H1 (cell line): ENCODE results near the gene ACTG1. TPM values are rescaled to one million over a fixed set of nuclear protein-coding genes. Genes with fewer than 3 reads are reported as not detected.
A peak's percentile ranks its signal among the peaks of the same experiment; 100 is the strongest.

ENCODE experiments used
- CTCF ChIA-PET: fragments of 300-600 bp; sonication (Branson Sonifier 250); formaldehyde crosslinking; loops from one replicate; lab custom pipeline; 2021; ENCODE audit not compliant: partially characterized antibody; lab: Charles Lee
- POLR2A ChIA-PET: fragments of 300-600 bp; sonication (Branson Sonifier 250); formaldehyde crosslinking; loops from one replicate; lab custom pipeline; 2021; ENCODE audit warnings: inconsistent platforms; ENCODE audit not compliant: partially characterized antibody; lab: Charles Lee
- DNase-seq, 2 experiments: peaks; one replicate each; pipeline versions ENCODE4 v3.0.0 to v3.0.0-alpha.2; 2010 to 2022; ENCODE audit warnings: low spot score in 2 of 2, low read depth in 1 of 2, mixed read lengths in 1 of 2
- FAIRE-seq: peaks from 2 replicates; lab custom pipeline; 2011; peaks lifted over from hg19 to GRCh38; lab: Jason Lieb, UNC
- H2AFZ ChIP-seq: 2 replicates; pipeline ENCODE4 v1.8.1; 2012; ENCODE audit warnings: low read length, inconsistent platforms
- H2AK5ac ChIP-seq: 2 replicates; pipeline ENCODE4 v1.6.1; 2013; ENCODE audit warnings: low read depth, low read length
- H2BK120ac ChIP-seq: replicated peaks from 2 replicates; pipeline ENCODE3; 2013; ENCODE audit warnings: low read depth, low read length, inconsistent platforms
- H2BK12ac ChIP-seq: 2 replicates; pipeline ENCODE4 v1.6.1; 2013; ENCODE audit warnings: low read depth, low read length
- H2BK15ac ChIP-seq: 2 replicates; pipeline ENCODE4 v1.6.1; 2013; ENCODE audit warnings: low read length
- H2BK20ac ChIP-seq: 2 replicates; pipeline ENCODE4 v1.6.1; 2013; ENCODE audit warnings: low read length
- H2BK5ac ChIP-seq: 2 replicates; pipeline ENCODE4 v1.6.1; 2013; ENCODE audit warnings: low read depth, low read length
- H3K14ac ChIP-seq: 2 replicates; pipeline ENCODE4 v1.6.1; 2013; ENCODE audit warnings: inconsistent platforms; ENCODE audit not compliant: insufficient read length
- H3K18ac ChIP-seq: 2 replicates; pipeline ENCODE4 v1.6.1; 2013; ENCODE audit warnings: low read length; ENCODE audit errors: extremely low read depth
- H3K23ac ChIP-seq: 2 replicates; pipeline ENCODE4 v1.6.1; 2013; ENCODE audit warnings: inconsistent platforms; ENCODE audit not compliant: insufficient read length
- H3K23me2 ChIP-seq: 2 replicates; pipeline ENCODE4 v1.6.1; 2013; ENCODE audit warnings: low read depth, low read length
- H3K27ac ChIP-seq: 2 replicates; pipeline ENCODE4 v1.6.1; 2011; ENCODE audit warnings: low read depth, low read length, inconsistent platforms
- H3K27me3 ChIP-seq, 4 experiments: replicated peaks in 1 of 4; 1 replicate in 1 of 4; 2 replicates in 3 of 4; pipeline versions ENCODE4 v1.6.1 to v1.8.1; 2011 to 2013; ENCODE audit warnings: low read length in 3 of 4, mild to moderate bottlenecking in 3 of 4, inconsistent platforms in 2 of 4, mixed read lengths in 2 of 4, moderate library complexity in 1 of 4; ENCODE audit not compliant: control insufficient read depth in 3 of 4, insufficient read depth in 3 of 4; ENCODE audit errors: extremely low read depth in 1 of 4
- H3K36me3 ChIP-seq, 4 experiments: 2 replicates each; pipeline versions ENCODE4 v1.6.1 to v1.8.1; 2011 to 2013; ENCODE audit warnings: mild to moderate bottlenecking in 4 of 4, low read length in 3 of 4, moderate library complexity in 2 of 4, control low read depth in 1 of 4, inconsistent platforms in 1 of 4; ENCODE audit not compliant: insufficient read depth in 4 of 4, control insufficient read depth in 2 of 4
- H3K4ac ChIP-seq: replicated peaks from 2 replicates; pipeline ENCODE3; 2013; ENCODE audit warnings: low read length, low read depth, mixed read lengths, inconsistent platforms; ENCODE audit not compliant: insufficient read length
- H3K4me1 ChIP-seq, 4 experiments: replicated peaks in 1 of 4; 1 replicate in 1 of 4; 2 replicates in 3 of 4; pipeline versions ENCODE4 v1.6.1 to v1.8.1; 2011 to 2013; ENCODE audit warnings: low read length in 3 of 4, inconsistent platforms in 2 of 4, mixed read lengths in 1 of 4; ENCODE audit not compliant: insufficient read depth in 4 of 4, control insufficient read depth in 3 of 4
- H3K4me2 ChIP-seq, 2 experiments: 2 replicates each; pipeline versions ENCODE4 v1.6.1 to v1.8.1; 2011 to 2013; ENCODE audit warnings: low read depth in 2 of 2, low read length in 2 of 2, control low read depth in 1 of 2, inconsistent platforms in 1 of 2, mild to moderate bottlenecking in 1 of 2; ENCODE audit not compliant: insufficient read depth in 1 of 2
- H3K4me3 ChIP-seq, 4 experiments: fragments of 200-600, 300-600 bp in 1 of 4; sonication (generic), shearing (Covaris generic), sonication (Bioruptor Twin) in 1 of 4; 2 replicates each; pipeline versions ENCODE4 v1.5.1 to v1.8.1; 2011 to 2016; ENCODE audit warnings: low read length in 4 of 4, low read depth in 3 of 4, control low read depth in 2 of 4, inconsistent platforms in 2 of 4, mild to moderate bottlenecking in 2 of 4, mixed read lengths in 1 of 4, moderate library complexity in 1 of 4; ENCODE audit not compliant: insufficient read depth in 2 of 4; ENCODE audit errors: extremely low read depth in 1 of 4
- H3K56ac ChIP-seq: replicated peaks from 2 replicates; pipeline ENCODE3; 2013; ENCODE audit warnings: low read depth, mild to moderate bottlenecking, mixed read lengths, low read length, inconsistent platforms; ENCODE audit not compliant: insufficient read length
- H3K79me1 ChIP-seq: 2 replicates; pipeline ENCODE4 v1.6.1; 2013; ENCODE audit warnings: low read depth, low read length, control low read depth
- H3K79me2 ChIP-seq, 2 experiments: 2 replicates each; pipeline versions ENCODE4 v1.6.1 to v1.8.1; 2012 to 2013; ENCODE audit warnings: low read length in 2 of 2, mild to moderate bottlenecking in 2 of 2, inconsistent platforms in 1 of 2; ENCODE audit not compliant: insufficient read depth in 2 of 2, control insufficient read depth in 1 of 2
- H3K9ac ChIP-seq, 4 experiments: replicated peaks in 1 of 4; 1 replicate in 1 of 4; 2 replicates in 3 of 4; pipeline versions ENCODE4 v1.6.1 to v1.8.1; 2011 to 2013; ENCODE audit warnings: low read depth in 3 of 4, low read length in 3 of 4, control low read depth in 2 of 4, mild to moderate bottlenecking in 2 of 4, moderate library complexity in 2 of 4, inconsistent platforms in 1 of 4; ENCODE audit errors: extremely low read depth in 1 of 4
- H3K9me3 ChIP-seq, 2 experiments: 2 replicates each; pipeline versions ENCODE4 v1.6.1 to v1.8.1; 2012 to 2013; ENCODE audit warnings: mild to moderate bottlenecking in 2 of 2, moderate library complexity in 2 of 2, control low read depth in 1 of 2, inconsistent platforms in 1 of 2, low read depth in 1 of 2, low read length in 1 of 2, mixed read lengths in 1 of 2; ENCODE audit not compliant: insufficient read depth in 2 of 2
- H4K20me1 ChIP-seq, 2 experiments: replicated peaks in 1 of 2; 2 replicates each; pipeline versions ENCODE3 to v1.8.1; 2011 to 2013; ENCODE audit warnings: inconsistent platforms in 2 of 2, low read length in 2 of 2, mild to moderate bottlenecking in 1 of 2; ENCODE audit not compliant: insufficient read depth in 2 of 2, control insufficient read depth in 1 of 2
- H4K5ac ChIP-seq: 2 replicates; pipeline ENCODE4 v1.6.1; 2013; ENCODE audit warnings: low read length, low read depth, mixed read lengths, inconsistent platforms; ENCODE audit not compliant: insufficient read length
- H4K8ac ChIP-seq: 2 replicates; pipeline ENCODE4 v1.8.0; 2013; ENCODE audit warnings: mild to moderate bottlenecking, moderate library complexity, low read length, inconsistent platforms; ENCODE audit not compliant: insufficient read depth; ENCODE audit errors: extremely low read depth
- H4K91ac ChIP-seq: replicated peaks from 2 replicates; pipeline ENCODE3; 2013; ENCODE audit warnings: low read length, mixed read lengths, inconsistent platforms; ENCODE audit not compliant: insufficient read length
- ATF3 ChIP-seq: IDR thresholded peaks from 2 replicates; pipeline ENCODE4 v1.6.1; 2011; ENCODE audit warnings: low read depth, mild to moderate bottlenecking, low read length; ENCODE audit not compliant: insufficient read depth
- BACH1 ChIP-seq: IDR thresholded peaks from 2 replicates; pipeline ENCODE4 v1.6.1; 2012; ENCODE audit warnings: low read length, improper control_type of control experiment
- HDAC6 ChIP-seq: IDR thresholded peaks from one replicate; pipeline ENCODE4 v1.7.1; 2012; ENCODE audit warnings: low read depth, mild to moderate bottlenecking, inconsistent platforms, low read length, moderate library complexity
- KDM1A ChIP-seq: fragments of 200-600, 300-600 bp; sonication (generic); IDR thresholded peaks from 2 replicates; pipeline ENCODE4 v1.7.1; 2016; ENCODE audit warnings: mild to moderate bottlenecking, low read length, borderline replicate concordance
- KDM4A ChIP-seq: IDR thresholded peaks from one replicate; pipeline ENCODE4 v1.7.1; 2012; ENCODE audit warnings: low read depth, mild to moderate bottlenecking, moderate library complexity, low read length, inconsistent platforms; ENCODE audit not compliant: severe bottlenecking
- MAFK ChIP-seq: IDR thresholded peaks from 2 replicates; pipeline ENCODE4 v1.6.1; 2012; ENCODE audit warnings: low read depth, mild to moderate bottlenecking, improper control_type of control experiment, low read length
- RBBP5 ChIP-seq: IDR thresholded peaks from 2 replicates; pipeline ENCODE4 v1.7.1; 2012; ENCODE audit warnings: low read depth, mild to moderate bottlenecking, inconsistent platforms, low read length, moderate library complexity, borderline replicate concordance
- RNF2 ChIP-seq: fragments of 200-900, 300-1000 bp; sonication (generic); IDR thresholded peaks from 2 replicates; pipeline ENCODE4 v1.7.1; 2016; ENCODE audit warnings: borderline replicate concordance, low read depth, mild to moderate bottlenecking, antibody characterized with exemption, low read length; ENCODE audit not compliant: poor library complexity, severe bottlenecking; ENCODE audit errors: missing control alignments
- SIX5 ChIP-seq: IDR thresholded peaks from 2 replicates; pipeline ENCODE4 v1.6.1; 2011; ENCODE audit warnings: mild to moderate bottlenecking, low read depth, low read length
- SRF ChIP-seq: IDR thresholded peaks from 2 replicates; pipeline ENCODE4 v1.6.1; 2011; ENCODE audit warnings: mild to moderate bottlenecking, low read depth, low read length, moderate library complexity
- TAF1 ChIP-seq: IDR thresholded peaks from 2 replicates; pipeline ENCODE4 v1.6.1; 2011; ENCODE audit warnings: mild to moderate bottlenecking, low read depth, low read length
- YY1 ChIP-seq: IDR thresholded peaks from 2 replicates; pipeline ENCODE4 v1.6.1; 2011; ENCODE audit warnings: low read depth, mild to moderate bottlenecking, low read length
- WGBS, 2 experiments: shearing (Covaris generic) in 1 of 2; methylation state at CpG; one replicate each; pipeline versions ENCODE4 v1.1.6 to v1.1.7; 2013 to 2015; ENCODE audit warnings: low lambda C conversion rate in 2 of 2, mixed read lengths in 2 of 2, inconsistent platforms in 1 of 2, low coverage in 1 of 2, missing lambda C conversion rate in 1 of 2; ENCODE audit not compliant: insufficient replicate concordance in 2 of 2, insufficient coverage in 1 of 2, insufficient read length in 1 of 2; ENCODE audit errors: extremely low coverage in 1 of 2, missing lambda C conversion rate in 1 of 2; 5-methylcytosine and 5-hydroxymethylcytosine counted together
- polyA plus RNA-seq, 7 experiments: library from polyadenylated mRNA; depleted of rRNA in 3 of 7; stranded (reverse) in 5 of 7; unstranded in 2 of 7; fragments of >200 nt in 5 of 7; fragments of 200-250 nt in 2 of 7; gene quantifications; 1 replicate in 5 of 7; 2 replicates in 1 of 7; 4 replicates in 1 of 7; pipeline versions ENCODE4 v1.2.1 to v1.2.3, GENCODE V29; 2011 to 2013; ENCODE audit warnings: missing spikeins in 2 of 7, mixed read lengths in 2 of 7
- total RNA-seq: library from RNA; stranded (reverse); fragmentation: NEBNext Ultra II Directional; extraction: Animal tissue kit (Norgen Biotek cat#: 25700); gene quantifications from 2 replicates; pipeline ENCODE4 v1.2.1, GENCODE V29; 2021

ACTG1 gene
- total and polyA plus RNA-seq, 2 of the 8 experiments (the other 6 are each of a cell fraction or from before 2014, with no cell fraction given), result 3,535 to 5,010 TPM

GRCh38 chr17:81508639-81509206 is 3.9 kb downstream of the ACTG1 start:
- Histone ChIP-seq H4K5ac (no peak overlapping the region), H3K9me3 (no peaks in the 10 kb centered on the region), H3K18ac (no peak overlapping the region), H3K4me3 (peak overlapping the region in 3 of 4 experiments; percentile 75 to 93 (median 90); a peak in 3 of 8 replicates), H3K9ac (no peak overlapping the region), H2BK12ac (no peak overlapping the region), H4K91ac (no peak overlapping the region), H2AFZ (no peak overlapping the region), H3K27me3 (no peaks in the 10 kb centered on the region), H3K23ac (no peak overlapping the region), H3K27ac (no peak overlapping the region), H3K4me1 (peaks cover 0 to 5% (median 1%) of the 10 kb centered on the region in 4 experiments; a peak in 1 of 7 replicates), H3K36me3 (peaks cover 19 to 37% (median 31%) of the 10 kb centered on the region in 4 experiments; a peak in 7 of 8 replicates), H3K23me2 (peaks cover 18% of the 10 kb centered on the region), H3K4ac (no peak overlapping the region), H3K79me1 (peaks cover 14% of the 10 kb centered on the region), H2BK120ac (no peak overlapping the region), H3K14ac (no peak overlapping the region), H3K56ac (no peak overlapping the region), H3K4me2 (peak overlapping the region; percentile 97 to 98), H2BK15ac (no peak overlapping the region), H4K20me1 (peaks cover 23 to 29% of the 10 kb centered on the region in 2 experiments), H2BK20ac (no peak overlapping the region), H4K8ac (peak overlapping the region; percentile 57; the same call in 1 of the 2 replicates), H3K79me2 (peaks cover 24 to 32% of the 10 kb centered on the region in 2 experiments), H2BK5ac (no peak overlapping the region; the same call in 1 of the 2 replicates), H2AK5ac (no peak overlapping the region)
- FAIRE-seq (no peak), DNase-seq (no peak)
- POLR2A ChIA-PET, result interaction anchor here (0.6 to 35.8 kb wide), 27 partner anchors 7 to 480 kb away, joined by 3 to 1004 read pairs (median 4); partner anchors contain the start of genes ACTG1, BAHCC1, FAAP100 and FSCN2
- CTCF ChIA-PET, result interaction anchor here (1.2 to 2.3 kb wide), 4 partner anchors 10 to 116 kb away, joined by 3 to 8 read pairs (median 4); no protein-coding TSS in a partner anchor
- WGBS, 2 experiments, result 79% methylated on average over 10 of the region's 10 CpGs; no CpG with 5 or more reads in 1 of the 2 experiments
- TF ChIP-seq HDAC6, result no peak
- TF ChIP-seq RBBP5, result no peak
- TF ChIP-seq SRF, result no peak
- no peak for TF ChIP-seq BACH1
- no peak for TF ChIP-seq ATF3
- TF ChIP-seq YY1, result no peak
- no peak for TF ChIP-seq MAFK
- TF ChIP-seq KDM4A, result no peak
- TF ChIP-seq RNF2, result no peak
- TF ChIP-seq KDM1A, result no peak
- TF ChIP-seq TAF1, result no peak
- TF ChIP-seq SIX5, result no peak
